ENCODE data around the gene PLCXD3.

DNA sequence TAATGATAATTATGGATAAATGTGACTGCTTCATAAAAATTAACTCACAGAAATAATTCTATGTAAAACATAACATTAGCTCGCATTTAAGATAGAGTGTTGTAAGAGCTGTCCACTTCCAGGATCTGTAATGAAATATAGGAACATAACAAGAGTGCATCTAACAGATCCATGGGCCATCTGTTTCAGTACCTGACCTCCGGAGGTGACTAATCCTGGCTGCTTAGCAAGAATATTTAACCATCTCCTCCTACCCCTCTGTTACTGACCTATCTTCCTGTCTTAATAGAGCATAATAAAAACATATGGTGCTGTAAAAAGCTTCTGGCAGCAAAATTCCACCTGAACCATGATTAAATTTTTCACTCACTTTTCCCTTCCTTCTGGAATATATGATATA, 7.1 kb downstream of the PLCXD3 start:
- TF ChIP-seq, protein P1, sequence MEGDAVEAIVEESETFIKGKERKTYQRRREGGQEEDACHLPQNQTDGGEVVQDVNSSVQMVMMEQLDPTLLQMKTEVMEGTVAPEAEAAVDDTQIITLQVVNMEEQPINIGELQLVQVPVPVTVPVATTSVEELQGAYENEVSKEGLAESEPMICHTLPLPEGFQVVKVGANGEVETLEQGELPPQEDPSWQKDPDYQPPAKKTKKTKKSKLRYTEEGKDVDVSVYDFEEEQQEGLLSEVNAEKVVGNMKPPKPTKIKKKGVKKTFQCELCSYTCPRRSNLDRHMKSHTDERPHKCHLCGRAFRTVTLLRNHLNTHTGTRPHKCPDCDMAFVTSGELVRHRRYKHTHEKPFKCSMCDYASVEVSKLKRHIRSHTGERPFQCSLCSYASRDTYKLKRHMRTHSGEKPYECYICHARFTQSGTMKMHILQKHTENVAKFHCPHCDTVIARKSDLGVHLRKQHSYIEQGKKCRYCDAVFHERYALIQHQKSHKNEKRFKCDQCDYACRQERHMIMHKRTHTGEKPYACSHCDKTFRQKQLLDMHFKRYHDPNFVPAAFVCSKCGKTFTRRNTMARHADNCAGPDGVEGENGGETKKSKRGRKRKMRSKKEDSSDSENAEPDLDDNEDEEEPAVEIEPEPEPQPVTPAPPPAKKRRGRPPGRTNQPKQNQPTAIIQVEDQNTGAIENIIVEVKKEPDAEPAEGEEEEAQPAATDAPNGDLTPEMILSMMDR (optimal IDR thresholded peaks at IDR 0.05 in 1 of 3, IDR thresholded peaks at IDR 0.05 in 1 of 3, conservative IDR thresholded peaks at IDR 0.05 in 1 of 3; ENCODE audit: extremely low read depth in 1 of 3, insufficient read depth in 2 of 3, low read length in 3 of 3) = no peak
- TF ChIP-seq EZH2 (IDR thresholded peaks at IDR 0.05; ENCODE audit: low read length) = no peak
